Pancreas (tissue), 10 donors: ENCODE results near the gene PCGF3. TPM values are rescaled to one million over a fixed set of nuclear protein-coding genes. Genes with fewer than 3 reads are reported as not detected.

Experiments used
- ATAC-seq, 4 donors: fragments of 200-7000 bp; cut with Tn5 transposase; one replicate each; pipeline versions ENCODE4 v1.8.0 to v1.9.1; 2020; ENCODE audit warnings: mild to moderate bottlenecking in 4 of 4, moderate library complexity in 4 of 4
- DNase-seq, 6 donors: peaks; one replicate each; pipeline ENCODE4 v3.0.0-alpha.2; 2020
- FAIRE-seq: peaks from 2 replicates; lab custom pipeline; 2012; peaks lifted over from hg19 to GRCh38; lab: Jason Lieb, UNC
- H3K27ac ChIP-seq, 4 donors: fragments of 200-600 bp; sonication (generic); 1 replicate in 3 of 4; 2 replicates in 1 of 4; pipeline versions ENCODE4 v1.5.0 to v1.8.0; 2020
- H3K27me3 ChIP-seq, 4 donors: fragments of 200-600 bp; one replicate each; pipeline ENCODE4 v1.8.0; 2021
- H3K36me3 ChIP-seq, 3 donors: fragments of 200-600 bp; sonication (generic) in 1 of 3; one replicate each; pipeline versions ENCODE4 v1.5.0 to v1.8.0; 2020 to 2021
- H3K4me1 ChIP-seq, 3 donors: fragments of 200-600 bp; one replicate each; pipeline ENCODE4 v1.8.0; 2021
- H3K4me3 ChIP-seq, 4 donors: fragments of 200-600 bp; sonication (generic) in 2 of 4; one replicate each; pipeline versions ENCODE4 v1.5.0 to v1.8.0; 2020 to 2021
- H3K9me3 ChIP-seq, 4 donors: fragments of 200-600 bp; one replicate each; pipeline ENCODE4 v1.8.0; 2021
- CTCF ChIP-seq, 4 donors: fragments of 200-600 bp; sonication (generic) in 3 of 4; IDR thresholded peaks; one replicate each; pipeline versions ENCODE4 v1.5.0 to v1.8.0; 2021; ENCODE audit warnings: antibody characterized with exemption in 4 of 4
- WGBS, 2 donors: extraction: QIAGEN DNeasy Blood & Tissue Kit; methylation state at CpG; one replicate each; pipeline ENCODE4 v1.1.7; 2013; 5-methylcytosine and 5-hydroxymethylcytosine counted together
- intact Hi-C, 3 donors: fragments of 100-400 bp; cut with DNase I; formaldehyde crosslinking; loops; one replicate each; pipeline versions ENCODE4 v1.11.1 to v1.14.2; 2022
- polyA plus RNA-seq, 2 donors: library from polyadenylated mRNA; stranded (reverse); fragments of 200-250 nt; gene quantifications; one replicate each; pipeline ENCODE4 v1.2.3, GENCODE V29; 2013
- total RNA-seq, 6 donors: library from RNA; stranded (reverse); fragmentation: NEBNext Ultra II Directional in 4 of 6; extraction: Animal tissue kit (Norgen Biotek cat#: 25700) in 4 of 6; gene quantifications; one replicate each; pipeline versions ENCODE4 v1.2.1 to v1.2.4, GENCODE V29; 2021 to 2023
- donor health status: healthy with polysubstance abuse.
- donor health status: DM: no; HTN: no; CAD: no; lungs with moderate emphysema.
- donor health status: DM: no; HTN: no; CAD: no.
- donor health status: control.
- donor health status: control.
- donor health status: Bipolar disorder and iron deficiency.
- donor health status: DM: yes; HTN: yes; CAD: no.
- donor health status: DM: no; HTN: no; CAD: no.
- donor health status: DM: no; HTN: no; CAD: no.
- donor health status: DM: yes; HTN: yes; CAD: no.

The PCGF3 gene
- total and polyA plus RNA-seq, 8 donors = 12.3 to 66.8 (median 17.7) TPM

- no peak overlapping the region for H3K4me3 ChIP-seq
- H3K27ac ChIP-seq = no peak overlapping the region
- no peak for TF ChIP-seq CTCF (IDR thresholded peaks at IDR 0.05)
- no peak for FAIRE-seq
- H3K27me3 ChIP-seq = no peaks in the 10 kb centered on the region
- no peak for ATAC-seq
- no peaks in the 10 kb centered on the region for H3K9me3 ChIP-seq
- 78 to 88% methylated on average over 16 to 21 of the region's 21 CpGs for WGBS, 2 donors
- peaks cover 0 to 9% (median 0%) of the 10 kb centered on the region in 3 donors for H3K4me1 ChIP-seq
- DNase-seq = peak in 1 of 6 donors; percentile 73
- intact Hi-C loops = no loop called here
- no peaks in the 10 kb centered on the region for H3K36me3 ChIP-seq
Observed at GRCh38 chr4:684623-685327, 20.9 kb upstream of the PCGF3 start.

- no peak overlapping the region for H3K4me3 ChIP-seq
- no peaks in the 10 kb centered on the region for H3K9me3 ChIP-seq
- H3K27ac ChIP-seq = no peak overlapping the region
- H3K27me3 ChIP-seq = no peaks in the 10 kb centered on the region
- FAIRE-seq = no peak
- intact Hi-C loops = no loop called here
- no peak for TF ChIP-seq CTCF (IDR thresholded peaks at IDR 0.05)
- no peak for ATAC-seq
- H3K4me1 ChIP-seq = peaks cover 0 to 10% (median 0%) of the 10 kb centered on the region in 3 donors
- 88 to 92% methylated on average over 37 of the region's 37 CpGs for WGBS, 2 donors
- no peak for DNase-seq
- no peaks in the 10 kb centered on the region for H3K36me3 ChIP-seq
Observed at GRCh38 chr4:685679-686412, 19.8 kb upstream of the PCGF3 start.

DNA sequence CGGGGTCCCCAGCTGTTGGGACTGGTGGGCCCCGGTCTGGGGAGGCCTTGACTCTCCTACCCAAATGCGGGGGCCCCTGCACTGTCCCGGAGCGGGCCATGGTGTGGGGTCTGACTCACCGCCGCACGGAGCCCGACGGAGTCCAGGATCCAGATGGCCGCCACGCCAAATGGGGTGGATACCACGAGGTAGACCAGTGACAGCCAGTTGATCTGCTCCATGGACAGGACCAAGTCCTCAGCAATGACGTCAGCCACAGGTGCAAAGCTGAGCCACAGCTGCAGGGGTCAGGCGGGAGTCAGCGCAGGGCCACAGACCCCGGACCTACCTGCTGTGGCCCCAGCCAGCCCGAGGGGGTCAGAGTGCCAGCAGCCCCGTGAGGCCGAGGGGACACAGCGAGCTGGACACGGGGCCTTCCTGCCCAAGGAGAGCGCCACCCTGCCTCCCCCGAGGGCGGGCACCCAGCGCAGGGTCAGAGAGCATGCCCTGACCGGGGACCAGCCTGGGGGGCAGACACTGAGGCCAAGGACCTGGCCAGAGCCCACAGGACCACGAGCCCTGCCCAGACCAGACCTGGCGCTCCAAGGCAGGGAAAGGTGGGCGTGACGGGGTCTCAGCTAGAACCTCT, 19.1 kb upstream of the PCGF3 start:
- WGBS, 2 donors = 91 to 95% methylated on average over 30 to 31 of the region's 31 CpGs
- no peak for TF ChIP-seq CTCF (IDR thresholded peaks at IDR 0.05)
- peaks cover 0 to 10% (median 0%) of the 10 kb centered on the region in 3 donors for H3K4me1 ChIP-seq
- intact Hi-C loops = no loop called here
- H3K4me3 ChIP-seq = no peak overlapping the region
- H3K36me3 ChIP-seq = no peaks in the 10 kb centered on the region
- H3K27me3 ChIP-seq = no peaks in the 10 kb centered on the region
- ATAC-seq = no peak
- H3K27ac ChIP-seq = peak overlapping the region; percentile 36 to 82 (median 60)
- peak in 2 of 6 donors; percentile 40 to 57 for DNase-seq
- H3K9me3 ChIP-seq = no peaks in the 10 kb centered on the region
- FAIRE-seq = no peak

DNA sequence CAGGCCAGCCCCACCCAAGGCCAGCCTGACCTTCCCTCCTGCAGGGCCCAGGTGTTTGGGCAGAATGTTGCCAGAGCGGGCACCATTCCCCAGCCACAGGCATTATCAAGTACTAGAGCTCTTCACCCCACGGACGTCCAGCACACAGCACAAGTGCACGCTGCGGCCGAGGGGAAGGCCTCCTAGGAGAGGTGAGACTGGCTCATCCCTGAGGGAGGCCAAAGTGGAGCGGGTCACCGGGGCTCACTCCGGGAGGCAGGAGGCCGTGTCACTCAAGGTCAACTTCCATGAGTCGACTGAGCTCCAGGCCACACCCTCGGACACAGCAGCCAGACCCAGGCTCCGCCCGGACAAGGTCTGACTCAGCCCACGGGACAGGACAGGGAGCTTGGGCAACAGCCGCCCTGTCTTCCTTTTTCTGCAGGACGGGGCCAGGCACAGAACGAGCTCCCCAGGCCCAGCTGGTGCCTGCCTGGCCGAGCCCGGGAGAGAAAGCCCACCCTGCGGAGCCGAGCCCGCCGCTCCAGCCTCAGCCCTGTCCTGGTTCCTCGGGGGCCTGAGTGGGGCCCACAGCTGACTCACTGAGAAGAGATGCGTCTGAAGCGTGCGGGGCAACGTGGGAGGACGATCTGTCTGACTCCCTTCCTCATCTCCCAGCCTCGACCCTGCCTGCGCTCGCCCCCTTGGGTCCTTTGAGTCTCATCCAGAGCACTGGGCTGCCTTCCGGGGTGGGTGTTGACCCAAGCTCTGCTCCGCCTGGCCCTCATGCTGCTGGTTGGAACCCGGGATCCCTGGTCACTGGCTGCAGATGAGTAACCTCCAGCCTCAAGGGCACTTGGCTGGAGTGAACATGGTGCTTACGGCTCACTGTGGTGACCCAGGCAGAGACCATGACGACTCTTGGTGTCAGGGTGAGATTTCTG, 18.3 kb upstream of the PCGF3 start:
- H3K27me3 ChIP-seq = no peaks in the 10 kb centered on the region
- no peak overlapping the region for H3K4me3 ChIP-seq
- peak overlapping the region; percentile 42 to 82 (median 74) for H3K27ac ChIP-seq
- ATAC-seq (peak; percentile 68 to 85 (median 77)), DNase-seq (peak; percentile 73 to 88 (median 80)), FAIRE-seq (no peak)
- TF ChIP-seq CTCF (IDR thresholded peaks at IDR 0.05) = no peak
- no peaks in the 10 kb centered on the region for H3K9me3 ChIP-seq
- H3K4me1 ChIP-seq = peaks cover 0 to 10% (median 0%) of the 10 kb centered on the region in 3 donors
- intact Hi-C loops = no loop called here
- H3K36me3 ChIP-seq = no peaks in the 10 kb centered on the region
- WGBS, 2 donors = 64 to 70% methylated on average over 34 to 38 of the region's 38 CpGs
